ENCODE results near the gene GRIFIN. TPM values are rescaled to one million over a fixed set of nuclear protein-coding genes. Genes with fewer than 3 reads are reported as not detected.

GRIFIN gene
- total RNA-seq, 1 donor from 2014 or later, result not detected

- no peak for DNase-seq (ENCODE audit: low spot score)
Measured at GRCh38 chr7:2498708-2499107, 22.5 kb upstream of the GRIFIN start.

- DNase-seq (ENCODE audit: low spot score), result no peak
Measured at GRCh38 chr7:2497500-2498336, 21.5 kb upstream of the GRIFIN start.

- DNase-seq (ENCODE audit: low spot score), result no peak
Measured at GRCh38 chr7:2497065-2497464, 20.9 kb upstream of the GRIFIN start.

GRCh38 chr7:2496375-2496774, 20.2 kb upstream of the GRIFIN start:
- DNase-seq (ENCODE audit: low spot score), result no peak

- no peak for DNase-seq (ENCODE audit: low spot score)
Measured at GRCh38 chr7:2495418-2496299, 19.5 kb upstream of the GRIFIN start.

DNA sequence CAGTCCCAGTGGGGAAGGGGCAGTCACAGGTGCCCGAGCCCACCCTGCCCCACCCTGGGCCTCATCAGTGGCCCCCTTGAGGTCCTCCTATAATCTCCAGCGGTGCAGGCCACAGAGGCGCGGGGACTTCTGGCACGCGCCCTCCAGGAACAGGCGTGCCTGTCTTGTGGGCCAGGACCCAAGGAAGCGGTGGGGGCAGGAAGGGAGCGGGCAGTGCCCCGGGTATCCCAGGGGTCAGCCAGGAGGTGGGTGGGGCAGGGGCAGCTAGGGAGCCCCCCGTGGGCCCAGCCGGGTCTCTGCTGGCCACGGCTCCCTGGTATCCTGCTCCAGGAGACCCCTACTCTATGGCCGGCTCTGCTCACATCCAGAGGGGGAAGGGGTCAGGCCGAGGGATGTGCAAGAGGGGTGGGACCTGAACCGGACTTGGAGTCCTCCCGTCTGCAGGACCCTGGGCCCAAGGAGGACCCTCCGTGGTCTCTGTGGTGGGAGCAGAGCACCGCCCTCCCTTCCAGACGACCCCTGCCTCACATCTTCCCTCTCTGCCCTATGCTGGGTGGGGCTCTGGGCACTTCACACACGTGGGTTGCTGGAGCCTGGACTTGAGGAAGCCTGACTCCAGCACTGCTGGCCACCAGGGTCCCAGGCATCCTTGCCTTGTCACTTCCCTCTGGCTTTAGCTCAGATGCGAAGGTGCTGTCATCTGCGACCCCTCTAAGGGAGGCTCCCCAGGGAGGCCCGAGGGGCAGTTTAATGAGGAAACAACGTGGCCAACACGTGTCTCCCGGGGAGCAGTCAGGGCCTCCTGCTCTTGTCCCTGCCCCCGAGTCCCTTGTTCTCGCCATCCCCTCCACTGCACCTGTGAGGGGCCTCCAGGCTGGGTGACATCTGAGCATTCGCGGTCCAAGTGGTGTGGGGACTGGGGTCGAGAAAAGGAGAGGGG, 18.3 kb upstream of the GRIFIN start:
- no peak for DNase-seq (ENCODE audit: low spot score)

DNA sequence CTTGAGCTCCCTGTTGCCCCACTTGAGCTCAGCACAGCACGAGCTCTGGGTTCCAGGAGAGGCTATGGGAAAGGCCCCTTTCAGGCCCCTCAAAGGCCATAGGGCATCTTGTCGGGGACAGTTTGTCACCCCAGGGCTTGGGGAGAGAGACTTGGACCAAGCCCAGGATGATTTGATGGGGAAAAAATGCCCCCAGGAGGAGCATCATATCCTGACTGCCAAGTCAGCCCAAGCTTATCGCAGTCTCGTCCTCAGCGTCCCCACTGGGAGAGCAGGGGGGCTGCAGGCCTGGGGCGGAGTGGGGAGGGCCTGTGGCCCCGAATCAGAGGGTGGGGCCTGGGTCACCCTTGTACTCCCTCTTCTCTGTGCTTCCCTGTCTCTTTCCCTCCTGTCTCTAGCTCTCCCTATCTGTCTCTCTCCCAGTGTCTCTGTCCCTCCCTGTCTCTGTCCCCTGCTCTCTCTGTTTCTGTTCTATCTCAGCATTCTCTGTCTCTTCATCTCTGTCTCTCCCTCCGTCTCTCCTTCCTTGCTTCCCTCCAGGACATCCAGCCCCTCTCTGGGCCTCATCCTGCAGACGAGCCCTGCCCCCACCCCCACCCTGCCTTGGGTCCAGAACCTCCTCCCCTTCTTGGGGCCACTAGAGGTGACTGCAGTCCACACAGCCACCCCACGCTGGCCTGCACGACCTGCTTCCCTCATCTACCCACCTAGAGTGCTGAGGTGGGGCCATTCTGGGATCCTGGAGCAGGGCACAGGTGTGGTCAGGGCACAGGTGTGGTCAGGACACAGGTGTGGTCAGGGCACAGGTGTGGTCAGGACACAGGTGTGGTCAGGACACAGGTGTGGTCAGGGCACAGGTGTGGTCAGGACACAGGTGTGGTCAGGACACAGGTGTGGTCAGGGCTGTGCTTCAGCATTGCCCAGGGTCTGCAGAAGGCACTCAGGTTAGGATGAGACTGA, 17.3 kb upstream of the GRIFIN start:
- no peak for DNase-seq (ENCODE audit: low spot score)

- DNase-seq (ENCODE audit: low spot score), result no peak
Measured at GRCh38 chr7:2492038-2492437, 15.8 kb upstream of the GRIFIN start.

DNA sequence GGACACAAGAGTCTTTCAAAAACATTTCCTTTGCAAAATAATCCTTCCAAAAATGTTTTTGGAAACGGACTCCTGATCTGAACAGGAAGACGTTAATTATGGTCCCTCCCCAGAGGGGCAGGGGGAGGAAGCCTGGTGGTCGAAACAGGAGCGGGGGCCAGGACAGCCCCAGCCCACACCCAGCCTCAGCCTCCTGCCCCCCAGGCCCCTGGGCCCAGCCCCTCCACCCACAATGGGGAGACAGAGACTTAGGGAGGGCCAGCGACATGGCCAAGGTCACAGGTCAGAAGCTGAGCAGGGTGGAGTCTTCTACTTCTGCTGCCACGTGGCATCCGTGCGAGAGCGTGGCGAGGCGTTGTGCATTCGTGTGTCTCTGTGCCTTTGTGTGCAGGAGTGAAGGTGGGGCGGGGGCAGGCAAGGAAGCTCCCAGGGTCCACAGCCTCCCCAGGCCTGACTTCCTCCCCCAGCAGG, 14.0 kb upstream of the GRIFIN start:
- DNase-seq (ENCODE audit: low spot score), result no peak

GRCh38 chr7:2488681-2489080, 12.5 kb upstream of the GRIFIN start:
- DNase-seq (ENCODE audit: low spot score), result no peak

DNA sequence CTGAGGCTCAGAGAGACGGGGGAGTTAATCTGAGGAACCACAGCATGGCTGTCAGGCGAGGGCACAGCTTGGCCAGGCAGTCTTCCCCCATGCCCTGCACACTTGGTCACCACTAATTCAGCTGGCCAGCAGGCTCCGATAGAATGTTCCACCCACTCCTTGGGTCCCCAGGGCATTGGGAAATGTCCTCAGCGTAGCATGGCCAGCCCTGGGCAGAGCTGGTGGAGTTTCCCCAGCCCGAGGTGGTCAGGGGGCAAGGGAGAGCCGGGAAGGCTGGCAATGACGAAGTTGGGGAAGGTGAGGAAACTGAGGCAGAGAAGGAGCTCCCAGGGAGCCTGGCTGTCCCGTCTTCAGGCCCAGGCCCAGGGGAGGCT, 12.1 kb upstream of the GRIFIN start:
- no peak for DNase-seq (ENCODE audit: low spot score)

- DNase-seq (ENCODE audit: low spot score), result no peak
Measured at GRCh38 chr7:2487586-2488271, 11.5 kb upstream of the GRIFIN start.

DNA sequence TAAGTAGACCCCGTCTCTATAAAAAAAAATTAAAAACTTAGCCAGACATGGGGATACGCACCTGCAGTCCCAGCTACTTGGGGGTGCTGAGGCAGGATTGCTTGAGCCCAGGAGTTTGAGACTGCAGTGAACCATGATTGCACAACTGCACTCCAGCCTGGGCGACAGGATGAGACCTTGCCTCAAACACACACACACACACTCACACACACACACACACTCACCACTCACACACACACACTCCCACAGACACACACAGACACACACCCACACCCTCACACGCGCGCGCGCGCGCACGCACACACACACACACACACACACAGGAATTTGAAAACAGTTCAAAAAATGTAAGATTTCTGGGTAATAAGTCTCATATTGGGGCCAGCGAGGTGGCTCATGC, 8.7 kb upstream of the GRIFIN start:
- no peak for DNase-seq (ENCODE audit: low spot score)

GRCh38 chr7:2483494-2483893, 7.3 kb upstream of the GRIFIN start:
- DNase-seq (ENCODE audit: low spot score), result no peak

GRCh38 chr7:2482725-2483451, 6.7 kb upstream of the GRIFIN start:
- DNase-seq (ENCODE audit: low spot score), result no peak

GRCh38 chr7:2481195-2481594, 5.0 kb upstream of the GRIFIN start:
- DNase-seq (ENCODE audit: low spot score), result no peak

- DNase-seq (ENCODE audit: low spot score), result no peak
Measured at GRCh38 chr7:2480070-2480408, 3.8 kb upstream of the GRIFIN start.

- DNase-seq (ENCODE audit: low spot score), result no peak
Measured at GRCh38 chr7:2479276-2480069, 3.3 kb upstream of the GRIFIN start.

DNA sequence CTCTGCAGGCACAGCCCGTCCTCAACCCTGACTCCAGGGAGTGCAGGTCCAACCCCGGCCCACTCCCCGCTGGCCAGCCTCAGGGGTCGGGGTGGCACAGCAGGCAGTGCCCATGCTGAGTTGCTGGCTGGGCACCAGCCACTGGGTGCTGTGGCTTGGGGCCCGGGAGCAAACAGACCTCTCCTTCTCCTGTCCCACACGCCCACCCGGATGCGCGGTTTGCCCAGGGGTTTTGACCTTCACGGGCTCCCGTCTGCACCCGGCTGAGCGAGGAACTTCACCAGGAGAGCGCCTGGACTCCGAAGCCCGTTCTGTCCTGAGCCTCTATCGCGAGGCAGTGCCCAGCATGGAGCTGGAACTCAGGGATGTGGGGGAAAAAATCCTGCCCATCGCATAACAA, 2.6 kb upstream of the GRIFIN start:
- DNase-seq (ENCODE audit: low spot score), result no peak

All from ureter (tissue), 1 donor.